Suprapubic skin (tissue), 4 donors: ENCODE measurements around the gene IQCF5. TPM values are rescaled to one million over a fixed set of nuclear protein-coding genes. Genes with fewer than 3 reads are reported as not detected.

ENCODE experiments used
- DNase-seq, 2 donors: peaks; one replicate each; pipeline ENCODE4 v3.0.0-alpha.2; 2019; ENCODE audit warnings: low spot score in 2 of 2
- H3K27ac ChIP-seq: fragments of 200-600 bp; sonication (generic); one replicate; pipeline ENCODE4 v1.5.1; 2019
- H3K27me3 ChIP-seq: fragments of 200-600 bp; sonication (generic); one replicate; pipeline ENCODE4 v1.5.1; 2019
- H3K36me3 ChIP-seq: fragments of 200-600 bp; sonication (generic); one replicate; pipeline ENCODE4 v1.5.1; 2019
- H3K4me1 ChIP-seq: fragments of 200-600 bp; sonication (generic); one replicate; pipeline ENCODE4 v1.5.1; 2019
- H3K4me3 ChIP-seq: fragments of 200-600 bp; sonication (generic); one replicate; pipeline ENCODE4 v1.5.1; 2019; ENCODE audit warnings: mild to moderate bottlenecking
- H3K9me3 ChIP-seq: fragments of 200-600 bp; sonication (generic); one replicate; pipeline ENCODE4 v1.5.1; 2019
- EP300 ChIP-seq: sonication (generic); formaldehyde crosslinking; IDR thresholded peaks from one replicate; pipeline ENCODE4 v1.6.1; 2017; ENCODE audit warnings: antibody characterized with exemption
- POLR2A ChIP-seq, 2 donors: fragments of 450-650 bp; IDR thresholded peaks; one replicate each; pipeline ENCODE4 v1.6.1; 2017; ENCODE audit warnings: antibody characterized with exemption in 2 of 2, mild to moderate bottlenecking in 2 of 2, moderate library complexity in 2 of 2
- POLR2AphosphoS5 ChIP-seq, 3 donors: sonication (generic); formaldehyde crosslinking; IDR thresholded peaks; one replicate each; pipeline ENCODE4 v1.6.1; 2017; ENCODE audit warnings: antibody characterized with exemption in 3 of 3
- WGBS: methylation state at CpG from one replicate; pipeline ENCODE4 v1.1.5; 2018; 5-methylcytosine and 5-hydroxymethylcytosine counted together
- total RNA-seq, 4 donors: library from RNA; depleted of rRNA; stranded (reverse); fragments of >200 nt; gene quantifications; one replicate each; pipeline ENCODE4 v1.1.0, GENCODE V29; 2016
- TF ChIP-seq, protein P1 (sequence below), 2 donors: fragments of 200-600 bp in 1 of 2; fragments of 450-650 bp in 1 of 2; sonication (generic) in 1 of 2; IDR thresholded peaks; one replicate each; pipeline ENCODE4 v1.5.1; 2016 to 2019; ENCODE audit warnings: antibody characterized with exemption in 2 of 2, mild to moderate bottlenecking in 1 of 2, moderate library complexity in 1 of 2

The IQCF5 gene
- total RNA-seq, 4 donors from 2014 or later, result not detected

DNA sequence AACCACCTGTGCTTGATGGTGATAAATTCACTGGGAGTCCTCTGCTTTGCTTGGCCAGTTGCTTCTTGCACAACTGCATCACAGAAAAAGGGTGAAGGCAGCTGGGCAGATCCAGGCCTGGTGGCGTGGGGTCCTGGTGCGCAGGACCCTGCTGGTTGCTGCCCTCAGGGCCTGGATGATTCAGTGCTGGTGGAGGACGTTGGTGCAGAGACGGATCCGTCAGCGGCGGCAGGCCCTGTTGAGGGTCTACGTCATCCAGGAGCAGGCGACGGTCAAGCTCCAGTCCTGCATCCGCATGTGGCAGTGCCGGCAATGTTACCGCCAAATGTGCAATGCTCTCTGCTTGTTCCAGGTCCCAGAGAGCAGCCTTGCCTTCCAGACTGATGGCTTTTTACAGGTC is 45.1 kb downstream of the IQCF5 start:
- Histone ChIP-seq H3K4me1 (no peaks in the 10 kb centered on the region), H3K4me3 (no peak overlapping the region), H3K9me3 (no peaks in the 10 kb centered on the region), H3K27me3 (no peaks in the 10 kb centered on the region), H3K27ac (no peak overlapping the region), H3K36me3 (no peaks in the 10 kb centered on the region)
- DNase-seq, result no peak
- WGBS, result 86% methylated on average over 8 of the region's 13 CpGs
- TF ChIP-seq EP300 (no peak), POLR2AphosphoS5 (IDR thresholded peaks at IDR 0.05) (no peak), POLR2A (IDR thresholded peaks at IDR 0.05) (no peak)
- TF ChIP-seq, protein P1, sequence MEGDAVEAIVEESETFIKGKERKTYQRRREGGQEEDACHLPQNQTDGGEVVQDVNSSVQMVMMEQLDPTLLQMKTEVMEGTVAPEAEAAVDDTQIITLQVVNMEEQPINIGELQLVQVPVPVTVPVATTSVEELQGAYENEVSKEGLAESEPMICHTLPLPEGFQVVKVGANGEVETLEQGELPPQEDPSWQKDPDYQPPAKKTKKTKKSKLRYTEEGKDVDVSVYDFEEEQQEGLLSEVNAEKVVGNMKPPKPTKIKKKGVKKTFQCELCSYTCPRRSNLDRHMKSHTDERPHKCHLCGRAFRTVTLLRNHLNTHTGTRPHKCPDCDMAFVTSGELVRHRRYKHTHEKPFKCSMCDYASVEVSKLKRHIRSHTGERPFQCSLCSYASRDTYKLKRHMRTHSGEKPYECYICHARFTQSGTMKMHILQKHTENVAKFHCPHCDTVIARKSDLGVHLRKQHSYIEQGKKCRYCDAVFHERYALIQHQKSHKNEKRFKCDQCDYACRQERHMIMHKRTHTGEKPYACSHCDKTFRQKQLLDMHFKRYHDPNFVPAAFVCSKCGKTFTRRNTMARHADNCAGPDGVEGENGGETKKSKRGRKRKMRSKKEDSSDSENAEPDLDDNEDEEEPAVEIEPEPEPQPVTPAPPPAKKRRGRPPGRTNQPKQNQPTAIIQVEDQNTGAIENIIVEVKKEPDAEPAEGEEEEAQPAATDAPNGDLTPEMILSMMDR (IDR thresholded peaks at IDR 0.05), result no peak

GRCh38 chr3:51828297-51828696 is 47.1 kb downstream of the IQCF5 start:
- no peaks in the 10 kb centered on the region for H3K36me3 ChIP-seq
- TF ChIP-seq POLR2A (IDR thresholded peaks at IDR 0.05) (no peak), POLR2AphosphoS5 (IDR thresholded peaks at IDR 0.05) (no peak), EP300 (no peak)
- TF ChIP-seq, protein P1 (IDR thresholded peaks at IDR 0.05), result no peak
- WGBS, result 70% methylated on average over 1 of the region's 1 CpG
- no peaks in the 10 kb centered on the region for H3K27me3 ChIP-seq
- no peaks in the 10 kb centered on the region for H3K4me1 ChIP-seq
- H3K9me3 ChIP-seq, result no peaks in the 10 kb centered on the region
- DNase-seq, result no peak
- H3K27ac ChIP-seq, result no peak overlapping the region
- H3K4me3 ChIP-seq, result no peak overlapping the region

Other genes with a start within 250 kb of the IQCF5 start
- gene TEX264, start 204.3 kb downstream of the IQCF5 start, total RNA-seq, result 100 to 1,000 TPM in 3 of 4 donors, 10 to 100 TPM in 1; 52.3 to 137 (median 129) TPM
- 1 to 10 TPM; 1.9 to 7.3 (median 5.8) TPM for gene GRM2, start 168.5 kb downstream of the IQCF5 start, total RNA-seq
- not detected for gene IQCF6, start 96.4 kb downstream of the IQCF5 start, total RNA-seq
- not detected for gene IQCF2, start 14.0 kb downstream of the IQCF5 start, total RNA-seq
- not detected for gene IQCF1, start 27.8 kb upstream of the IQCF5 start, total RNA-seq
- 10 to 100 TPM; 13.4 to 16.7 (median 14.8) TPM for gene RRP9, start 66.3 kb upstream of the IQCF5 start, total RNA-seq
- 10 to 100 TPM in 2 of 4 donors, 1 to 10 TPM in 2; 8.1 to 21.8 (median 14.0) TPM for gene PARP3, start 66.8 kb upstream of the IQCF5 start, total RNA-seq
- not detected for gene GPR62, start 79.8 kb upstream of the IQCF5 start, total RNA-seq
- 10 to 100 TPM; 24.6 to 32.1 (median 28.6) TPM for gene PCBP4, start 91.9 kb upstream of the IQCF5 start, total RNA-seq
- gene ABHD14B, start 98.4 kb upstream of the IQCF5 start, total RNA-seq, result 10 to 100 TPM; 50.0 to 79.7 (median 59.0) TPM
- 10 to 100 TPM in 1 of 4 donors, 1 to 10 TPM in 3; 3.1 to 11.9 (median 8.3) TPM for gene ABHD14A, start 99.5 kb upstream of the IQCF5 start, total RNA-seq
- 10 to 100 TPM; 31.2 to 49.3 (median 36.8) TPM for gene ACY1, start 107.9 kb upstream of the IQCF5 start, total RNA-seq
- gene RPL29, start 120.3 kb upstream of the IQCF5 start, total RNA-seq, result 1,000 to 10,000 TPM; 1,428 to 2,708 (median 2,246) TPM
- 100 to 1,000 TPM in 3 of 4 donors, 10 to 100 TPM in 1; 91.1 to 190 (median 146) TPM for gene DUSP7, start 181.0 kb upstream of the IQCF5 start, total RNA-seq